Fibroblast of lung (primary cell): ENCODE measurements around the gene ASZ1. TPM values are rescaled to one million over a fixed set of nuclear protein-coding genes. Genes with fewer than 3 reads are reported as not detected.
A peak's percentile ranks its signal among the peaks of the same experiment; 100 is the strongest.

Experiments
- DNase-seq, 2 donors: peaks; one replicate each; pipeline versions ENCODE4 v3.0.0 to v3.0.0-alpha.2; 2010; ENCODE audit warnings: low read depth in 2 of 2
- H2AFZ ChIP-seq: 2 replicates; pipeline ENCODE4 v1.5.1; 2012; ENCODE audit warnings: low read length, control low read depth, inconsistent platforms
- H3K27ac ChIP-seq: 2 replicates; pipeline ENCODE4 v1.5.1; 2011; ENCODE audit warnings: low read length, control low read depth; ENCODE audit not compliant: insufficient read depth
- H3K27me3 ChIP-seq: 2 replicates; pipeline ENCODE4 v1.5.1; 2011; ENCODE audit warnings: mild to moderate bottlenecking, low read length; ENCODE audit not compliant: control insufficient read depth, insufficient read depth
- H3K36me3 ChIP-seq: 2 replicates; pipeline ENCODE4 v1.5.1; 2011; ENCODE audit warnings: low read length; ENCODE audit not compliant: control insufficient read depth, insufficient read depth
- H3K4me1 ChIP-seq: 2 replicates; pipeline ENCODE4 v1.5.1; 2011; ENCODE audit warnings: low read length; ENCODE audit not compliant: control insufficient read depth, insufficient read depth; ENCODE audit errors: extremely low read depth
- H3K4me2 ChIP-seq: 2 replicates; pipeline ENCODE4 v1.5.1; 2011; ENCODE audit warnings: low read length, control low read depth; ENCODE audit not compliant: insufficient read depth; ENCODE audit errors: extremely low read depth
- H3K4me3 ChIP-seq, 4 experiments: fragments of 200-600 bp in 1 of 4; sonication (generic) in 1 of 4; replicated peaks in 1 of 4; 2 replicates each; pipeline ENCODE4 v1.5.1; 2011 to 2016; ENCODE audit warnings: low read length in 4 of 4, low read depth in 3 of 4, mild to moderate bottlenecking in 3 of 4, control low read depth in 2 of 4, inconsistent platforms in 1 of 4, mixed read lengths in 1 of 4; ENCODE audit not compliant: insufficient read depth in 1 of 4; ENCODE audit errors: control extremely low read depth in 1 of 4
- H3K79me2 ChIP-seq: 2 replicates; pipeline ENCODE4 v1.5.1; 2012; ENCODE audit warnings: mild to moderate bottlenecking, low read length, inconsistent platforms; ENCODE audit not compliant: control insufficient read depth, insufficient read depth
- H3K9ac ChIP-seq: 2 replicates; pipeline ENCODE4 v1.5.1; 2011; ENCODE audit warnings: mild to moderate bottlenecking, low read length, control low read depth; ENCODE audit not compliant: insufficient read depth
- H3K9me3 ChIP-seq: 2 replicates; pipeline ENCODE4 v1.5.1; 2012; ENCODE audit warnings: low read depth, low read length; ENCODE audit not compliant: control insufficient read depth, insufficient read depth
- H4K20me1 ChIP-seq: 2 replicates; pipeline ENCODE4 v1.5.1; 2011; ENCODE audit warnings: low read length; ENCODE audit not compliant: control insufficient read depth, insufficient read depth; ENCODE audit errors: extremely low read depth
- EZH2 ChIP-seq: IDR thresholded peaks from 2 replicates; pipeline ENCODE4 v1.5.1; 2012; ENCODE audit warnings: low read length, control low read depth, mild to moderate bottlenecking; ENCODE audit errors: missing control alignments
- polyA plus RNA-seq, 2 donors: library from polyadenylated mRNA; depleted of rRNA in 1 of 2; stranded (reverse) in 1 of 2; unstranded in 1 of 2; fragments of >200 nt; gene quantifications; 2 replicates each; pipeline ENCODE4 v1.2.1, GENCODE V29; 2011 to 2012; ENCODE audit warnings: missing spikeins in 1 of 2
- total RNA-seq: library from RNA; depleted of rRNA; stranded (reverse); fragments of >200 nt; gene quantifications from 2 replicates; pipeline ENCODE4 v1.2.1, GENCODE V29; 2014
- TF ChIP-seq, protein P1 (sequence below), 2 donors: IDR thresholded peaks in 1 of 2; conservative IDR thresholded peaks in 1 of 2; 1 replicate in 1 of 2; 2 replicates in 1 of 2; pipeline ENCODE4 v1.5.1; 2011 to 2012; ENCODE audit warnings: low read length in 2 of 2, control low read depth in 1 of 2, inconsistent platforms in 1 of 2, low read depth in 1 of 2, mild to moderate bottlenecking in 1 of 2

ASZ1 gene
- total and polyA plus RNA-seq, 2 donors (not counting 1 experiment from before 2014, with no cell fraction given): 0.03 TPM; not detected in 1

GRCh38 chr7:117313582-117313981 is 113.7 kb downstream of the ASZ1 start:
- no peak overlapping the region for H2AFZ ChIP-seq
- no peaks in the 10 kb centered on the region for H4K20me1 ChIP-seq
- TF ChIP-seq EZH2: no peak
- TF ChIP-seq, protein P1, sequence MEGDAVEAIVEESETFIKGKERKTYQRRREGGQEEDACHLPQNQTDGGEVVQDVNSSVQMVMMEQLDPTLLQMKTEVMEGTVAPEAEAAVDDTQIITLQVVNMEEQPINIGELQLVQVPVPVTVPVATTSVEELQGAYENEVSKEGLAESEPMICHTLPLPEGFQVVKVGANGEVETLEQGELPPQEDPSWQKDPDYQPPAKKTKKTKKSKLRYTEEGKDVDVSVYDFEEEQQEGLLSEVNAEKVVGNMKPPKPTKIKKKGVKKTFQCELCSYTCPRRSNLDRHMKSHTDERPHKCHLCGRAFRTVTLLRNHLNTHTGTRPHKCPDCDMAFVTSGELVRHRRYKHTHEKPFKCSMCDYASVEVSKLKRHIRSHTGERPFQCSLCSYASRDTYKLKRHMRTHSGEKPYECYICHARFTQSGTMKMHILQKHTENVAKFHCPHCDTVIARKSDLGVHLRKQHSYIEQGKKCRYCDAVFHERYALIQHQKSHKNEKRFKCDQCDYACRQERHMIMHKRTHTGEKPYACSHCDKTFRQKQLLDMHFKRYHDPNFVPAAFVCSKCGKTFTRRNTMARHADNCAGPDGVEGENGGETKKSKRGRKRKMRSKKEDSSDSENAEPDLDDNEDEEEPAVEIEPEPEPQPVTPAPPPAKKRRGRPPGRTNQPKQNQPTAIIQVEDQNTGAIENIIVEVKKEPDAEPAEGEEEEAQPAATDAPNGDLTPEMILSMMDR (conservative IDR thresholded peaks at IDR 0.05 in 1 of 2, IDR thresholded peaks at IDR 0.05 in 1 of 2; ENCODE audit: low read depth in 1 of 2, low read length in 2 of 2): no peak
- no peaks in the 10 kb centered on the region for H3K9me3 ChIP-seq
- H3K4me1 ChIP-seq: no peaks in the 10 kb centered on the region
- no peak overlapping the region for H3K4me3 ChIP-seq
- H3K79me2 ChIP-seq: no peaks in the 10 kb centered on the region
- DNase-seq: peak in 1 of 2 donors; percentile 47
- H3K27ac ChIP-seq: no peak overlapping the region
- H3K4me2 ChIP-seq: no peak overlapping the region
- H3K9ac ChIP-seq: no peak overlapping the region
- no peaks in the 10 kb centered on the region for H3K27me3 ChIP-seq
- no peaks in the 10 kb centered on the region for H3K36me3 ChIP-seq

Other genes starting within 250 kb of the ASZ1 start
- gene WNT2, start 104.4 kb downstream of the ASZ1 start, total RNA-seq: 1.7 and 3.9 TPM in 2 replicates
- gene WNT2, start 104.4 kb downstream of the ASZ1 start, polyA plus RNA-seq: 4.8 and 14.5 TPM in 2 replicates
- gene CFTR, start 52.5 kb upstream of the ASZ1 start, total RNA-seq: under 0.01 and 0.26 TPM in 2 replicates
- 0.01 and 0.25 TPM in 2 replicates for gene CFTR, start 52.5 kb upstream of the ASZ1 start, polyA plus RNA-seq